Fibroblast of lung (primary cell): ENCODE results near the gene PXDN. TPM values are rescaled to one million over a fixed set of nuclear protein-coding genes. Genes with fewer than 3 reads are reported as not detected.
A peak's percentile ranks its signal among the peaks of the same experiment; 100 is the strongest.
"Not testable (repeated sequence)": the region's sequence is repeated elsewhere in the genome, so short reads cannot be mapped to it uniquely, and the experiment has no call there.

ENCODE experiments used
- DNase-seq, 2 donors: peaks; one replicate each; pipeline versions ENCODE4 v3.0.0 to v3.0.0-alpha.2; 2010; ENCODE audit warnings: low read depth in 2 of 2
- H2AFZ ChIP-seq: 2 replicates; pipeline ENCODE4 v1.5.1; 2012; ENCODE audit warnings: low read length, control low read depth, inconsistent platforms
- H3K27ac ChIP-seq: 2 replicates; pipeline ENCODE4 v1.5.1; 2011; ENCODE audit warnings: low read length, control low read depth; ENCODE audit not compliant: insufficient read depth
- H3K27me3 ChIP-seq: 2 replicates; pipeline ENCODE4 v1.5.1; 2011; ENCODE audit warnings: mild to moderate bottlenecking, low read length; ENCODE audit not compliant: control insufficient read depth, insufficient read depth
- H3K36me3 ChIP-seq: 2 replicates; pipeline ENCODE4 v1.5.1; 2011; ENCODE audit warnings: low read length; ENCODE audit not compliant: control insufficient read depth, insufficient read depth
- H3K4me1 ChIP-seq: 2 replicates; pipeline ENCODE4 v1.5.1; 2011; ENCODE audit warnings: low read length; ENCODE audit not compliant: control insufficient read depth, insufficient read depth; ENCODE audit errors: extremely low read depth
- H3K4me2 ChIP-seq: 2 replicates; pipeline ENCODE4 v1.5.1; 2011; ENCODE audit warnings: low read length, control low read depth; ENCODE audit not compliant: insufficient read depth; ENCODE audit errors: extremely low read depth
- H3K4me3 ChIP-seq, 4 experiments: fragments of 200-600 bp in 1 of 4; sonication (generic) in 1 of 4; replicated peaks in 1 of 4; 2 replicates each; pipeline ENCODE4 v1.5.1; 2011 to 2016; ENCODE audit warnings: low read length in 4 of 4, low read depth in 3 of 4, mild to moderate bottlenecking in 3 of 4, control low read depth in 2 of 4, inconsistent platforms in 1 of 4, mixed read lengths in 1 of 4; ENCODE audit not compliant: insufficient read depth in 1 of 4; ENCODE audit errors: control extremely low read depth in 1 of 4
- H3K79me2 ChIP-seq: 2 replicates; pipeline ENCODE4 v1.5.1; 2012; ENCODE audit warnings: mild to moderate bottlenecking, low read length, inconsistent platforms; ENCODE audit not compliant: control insufficient read depth, insufficient read depth
- H3K9ac ChIP-seq: 2 replicates; pipeline ENCODE4 v1.5.1; 2011; ENCODE audit warnings: mild to moderate bottlenecking, low read length, control low read depth; ENCODE audit not compliant: insufficient read depth
- H3K9me3 ChIP-seq: 2 replicates; pipeline ENCODE4 v1.5.1; 2012; ENCODE audit warnings: low read depth, low read length; ENCODE audit not compliant: control insufficient read depth, insufficient read depth
- H4K20me1 ChIP-seq: 2 replicates; pipeline ENCODE4 v1.5.1; 2011; ENCODE audit warnings: low read length; ENCODE audit not compliant: control insufficient read depth, insufficient read depth; ENCODE audit errors: extremely low read depth
- EZH2 ChIP-seq: IDR thresholded peaks from 2 replicates; pipeline ENCODE4 v1.5.1; 2012; ENCODE audit warnings: low read length, control low read depth, mild to moderate bottlenecking; ENCODE audit errors: missing control alignments
- polyA plus RNA-seq, 2 donors: library from polyadenylated mRNA; depleted of rRNA in 1 of 2; stranded (reverse) in 1 of 2; unstranded in 1 of 2; fragments of >200 nt; gene quantifications; 2 replicates each; pipeline ENCODE4 v1.2.1, GENCODE V29; 2011 to 2012; ENCODE audit warnings: missing spikeins in 1 of 2
- total RNA-seq: library from RNA; depleted of rRNA; stranded (reverse); fragments of >200 nt; gene quantifications from 2 replicates; pipeline ENCODE4 v1.2.1, GENCODE V29; 2014
- TF ChIP-seq, protein P1 (sequence below), 2 donors: IDR thresholded peaks in 1 of 2; conservative IDR thresholded peaks in 1 of 2; 1 replicate in 1 of 2; 2 replicates in 1 of 2; pipeline ENCODE4 v1.5.1; 2011 to 2012; ENCODE audit warnings: low read length in 2 of 2, control low read depth in 1 of 2, inconsistent platforms in 1 of 2, low read depth in 1 of 2, mild to moderate bottlenecking in 1 of 2

Gene PXDN
- total and polyA plus RNA-seq, 2 donors (not counting 1 experiment from before 2014, with no cell fraction given): 153 to 298 TPM

DNA sequence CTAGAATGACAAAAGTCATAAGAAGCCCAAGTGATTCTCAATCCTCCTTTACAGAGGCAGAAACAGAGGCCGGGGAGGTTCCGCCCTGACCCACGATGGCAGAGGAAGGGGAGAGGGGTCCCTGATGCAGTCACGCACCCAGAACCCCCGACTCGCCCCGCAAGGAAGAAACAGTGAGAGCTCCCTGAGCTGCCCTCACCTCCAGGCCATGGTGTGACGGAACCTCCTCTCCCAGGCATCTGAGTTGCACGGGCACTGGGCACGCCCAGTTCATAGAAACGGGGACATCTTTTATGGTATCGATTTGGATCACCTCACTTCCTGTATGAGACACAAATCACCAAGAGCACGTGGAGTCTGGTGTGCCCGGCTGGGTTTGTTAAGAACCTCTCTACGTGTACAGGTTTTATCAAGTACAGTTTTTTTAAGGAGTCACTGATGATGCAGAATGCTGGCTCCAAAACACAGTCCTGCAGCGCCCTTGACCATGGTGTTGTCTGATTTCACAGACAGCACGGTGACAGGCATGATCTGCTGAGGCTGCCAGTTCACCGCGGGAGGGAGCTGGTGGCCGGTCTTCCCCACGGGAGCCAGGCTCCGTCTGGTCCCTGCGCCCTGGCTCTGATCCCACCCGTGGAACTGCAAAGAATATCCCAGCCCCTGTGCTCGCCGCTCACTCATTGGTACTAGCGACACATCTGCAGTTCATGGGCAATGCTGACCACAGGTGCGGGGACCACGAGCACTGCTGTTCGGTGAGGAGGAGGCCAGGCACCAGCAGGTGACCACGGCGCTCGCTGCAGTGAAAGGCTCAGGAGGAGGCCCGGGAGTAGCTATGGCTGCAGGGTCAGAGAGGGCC is 35.6 kb downstream of the PXDN start:
- peak in 1 of 2 donors; percentile 46 for DNase-seq
- H3K79me2 ChIP-seq: peaks cover 51% of the 10 kb centered on the region

GRCh38 chr2:1707771-1708418 is 36.4 kb downstream of the PXDN start:
- H2AFZ ChIP-seq: no peak overlapping the region

More for the DNA sequence above, 35.6 kb downstream of the PXDN start:
- Histone ChIP-seq H3K36me3 (no peaks in the 10 kb centered on the region), H3K9me3 (no peaks in the 10 kb centered on the region), H3K4me2 (no peak overlapping the region), H3K4me1 (peaks cover 20% of the 10 kb centered on the region), H4K20me1 (peaks cover 3% of the 10 kb centered on the region), H3K27ac (peak overlapping the region; percentile 15), H3K4me3 (no peak overlapping the region), H3K9ac (peak overlapping the region; percentile 4), H3K27me3 (no peaks in the 10 kb centered on the region), H2AFZ (no peak overlapping the region)
- TF ChIP-seq, protein P1, sequence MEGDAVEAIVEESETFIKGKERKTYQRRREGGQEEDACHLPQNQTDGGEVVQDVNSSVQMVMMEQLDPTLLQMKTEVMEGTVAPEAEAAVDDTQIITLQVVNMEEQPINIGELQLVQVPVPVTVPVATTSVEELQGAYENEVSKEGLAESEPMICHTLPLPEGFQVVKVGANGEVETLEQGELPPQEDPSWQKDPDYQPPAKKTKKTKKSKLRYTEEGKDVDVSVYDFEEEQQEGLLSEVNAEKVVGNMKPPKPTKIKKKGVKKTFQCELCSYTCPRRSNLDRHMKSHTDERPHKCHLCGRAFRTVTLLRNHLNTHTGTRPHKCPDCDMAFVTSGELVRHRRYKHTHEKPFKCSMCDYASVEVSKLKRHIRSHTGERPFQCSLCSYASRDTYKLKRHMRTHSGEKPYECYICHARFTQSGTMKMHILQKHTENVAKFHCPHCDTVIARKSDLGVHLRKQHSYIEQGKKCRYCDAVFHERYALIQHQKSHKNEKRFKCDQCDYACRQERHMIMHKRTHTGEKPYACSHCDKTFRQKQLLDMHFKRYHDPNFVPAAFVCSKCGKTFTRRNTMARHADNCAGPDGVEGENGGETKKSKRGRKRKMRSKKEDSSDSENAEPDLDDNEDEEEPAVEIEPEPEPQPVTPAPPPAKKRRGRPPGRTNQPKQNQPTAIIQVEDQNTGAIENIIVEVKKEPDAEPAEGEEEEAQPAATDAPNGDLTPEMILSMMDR (conservative IDR thresholded peaks at IDR 0.05 in 1 of 2, IDR thresholded peaks at IDR 0.05 in 1 of 2; ENCODE audit: low read depth in 1 of 2, low read length in 2 of 2): no peak
- TF ChIP-seq EZH2: no peak

GRCh38 chr2:1706089-1706841 is 38.0 kb downstream of the PXDN start:
- not testable (repeated sequence) for H3K9me3 ChIP-seq, H3K9ac ChIP-seq, H3K27me3 ChIP-seq, H2AFZ ChIP-seq, H4K20me1 ChIP-seq, H3K4me3 ChIP-seq, H3K36me3 ChIP-seq, H3K4me2 ChIP-seq, DNase-seq, H3K27ac ChIP-seq
- H3K79me2 ChIP-seq: peaks cover 41% of the 10 kb centered on the region
- peaks cover 18% of the 10 kb centered on the region for H3K4me1 ChIP-seq

More at GRCh38 chr2:1707771-1708418, 36.4 kb downstream of the PXDN start:
- Histone ChIP-seq H3K27me3 (no peaks in the 10 kb centered on the region), H3K36me3 (no peaks in the 10 kb centered on the region), H3K9ac (peak overlapping the region; percentile 4), H3K4me1 (peaks cover 18% of the 10 kb centered on the region), H3K9me3 (no peaks in the 10 kb centered on the region), H4K20me1 (peaks cover 3% of the 10 kb centered on the region), H3K27ac (peak overlapping the region; percentile 15), H3K79me2 (peaks cover 45% of the 10 kb centered on the region), H3K4me3 (no peak overlapping the region), H3K4me2 (peak overlapping the region; percentile 63)
- TF ChIP-seq, protein P1 (conservative IDR thresholded peaks at IDR 0.05 in 1 of 2, IDR thresholded peaks at IDR 0.05 in 1 of 2; ENCODE audit: low read depth in 1 of 2, low read length in 2 of 2): no peak
- TF ChIP-seq EZH2: no peak
- DNase-seq: peak; percentile 90 to 94
